K562 (cell line): ENCODE results near the gene KCNK7.
A peak's percentile ranks its signal among the peaks of the same experiment; 100 is the strongest.

ENCODE experiments used
- POLR2AphosphoS5 ChIP-seq: IDR thresholded peaks from 2 replicates; pipeline ENCODE4 v1.6.1; 2011; ENCODE audit warnings: mild to moderate bottlenecking, low read depth, low read length, moderate library complexity; ENCODE audit not compliant: control insufficient read depth, insufficient read depth
- TCF7 ChIP-seq: sonication (generic); IDR thresholded peaks from 2 replicates; pipeline ENCODE4 v1.6.1; 2016; ENCODE audit warnings: antibody characterized with exemption, borderline replicate concordance
- TF ChIP-seq, protein P1 (sequence below), 3 experiments: IDR thresholded peaks in 2 of 3; conservative IDR thresholded peaks in 1 of 3; 2 replicates each; pipeline ENCODE4 v1.5.1; 2011 to 2012; ENCODE audit warnings: low read length in 3 of 3, mild to moderate bottlenecking in 3 of 3, control low read depth in 2 of 3, improper control_type of control experiment in 1 of 3, inconsistent platforms in 1 of 3, low read depth in 1 of 3, mixed read lengths in 1 of 3, moderate library complexity in 1 of 3; ENCODE audit not compliant: insufficient read depth in 2 of 3

DNA sequence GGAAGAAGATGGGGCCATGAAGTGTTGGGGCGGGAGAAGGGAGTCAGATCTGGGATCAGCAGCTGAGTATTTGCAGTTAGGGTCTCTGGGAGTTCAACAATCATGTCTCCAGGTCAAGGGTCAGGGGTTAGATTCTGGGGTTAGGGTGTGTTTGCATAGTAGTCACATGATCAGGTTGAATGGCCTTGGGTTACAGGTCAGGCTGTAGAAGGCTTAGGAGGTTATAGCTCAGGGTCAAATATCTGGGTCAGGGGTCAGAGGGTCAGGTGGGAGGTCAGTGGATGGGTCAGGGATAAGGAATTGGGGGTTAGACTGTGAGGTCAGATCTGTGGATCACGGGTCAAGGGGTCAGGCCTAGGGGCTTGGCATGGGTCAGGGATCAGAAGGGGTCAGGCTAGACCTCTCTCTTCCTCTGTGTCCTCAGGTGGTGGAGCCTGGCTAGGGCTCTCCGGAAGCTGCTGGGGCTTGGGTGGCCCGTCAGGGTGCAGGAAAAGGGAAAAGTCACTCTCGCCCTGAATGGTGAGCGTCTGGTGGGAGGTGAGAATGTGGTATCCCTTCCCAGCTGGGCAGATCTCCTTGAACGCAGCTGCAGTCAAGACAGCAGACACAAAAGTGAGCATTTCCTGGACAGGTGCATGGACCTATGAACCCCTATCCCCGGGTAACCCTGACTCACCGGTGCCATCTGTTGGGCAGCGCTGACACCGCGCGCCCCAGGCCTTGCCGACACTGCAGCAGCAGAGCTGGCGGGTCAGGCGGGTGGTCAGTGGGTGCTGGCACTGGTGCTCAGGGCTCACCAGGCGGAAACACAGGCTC, 43.8 kb downstream of the KCNK7 start:
- TF ChIP-seq POLR2AphosphoS5 (no peak), TCF7 (no peak)
- TF ChIP-seq, protein P1, sequence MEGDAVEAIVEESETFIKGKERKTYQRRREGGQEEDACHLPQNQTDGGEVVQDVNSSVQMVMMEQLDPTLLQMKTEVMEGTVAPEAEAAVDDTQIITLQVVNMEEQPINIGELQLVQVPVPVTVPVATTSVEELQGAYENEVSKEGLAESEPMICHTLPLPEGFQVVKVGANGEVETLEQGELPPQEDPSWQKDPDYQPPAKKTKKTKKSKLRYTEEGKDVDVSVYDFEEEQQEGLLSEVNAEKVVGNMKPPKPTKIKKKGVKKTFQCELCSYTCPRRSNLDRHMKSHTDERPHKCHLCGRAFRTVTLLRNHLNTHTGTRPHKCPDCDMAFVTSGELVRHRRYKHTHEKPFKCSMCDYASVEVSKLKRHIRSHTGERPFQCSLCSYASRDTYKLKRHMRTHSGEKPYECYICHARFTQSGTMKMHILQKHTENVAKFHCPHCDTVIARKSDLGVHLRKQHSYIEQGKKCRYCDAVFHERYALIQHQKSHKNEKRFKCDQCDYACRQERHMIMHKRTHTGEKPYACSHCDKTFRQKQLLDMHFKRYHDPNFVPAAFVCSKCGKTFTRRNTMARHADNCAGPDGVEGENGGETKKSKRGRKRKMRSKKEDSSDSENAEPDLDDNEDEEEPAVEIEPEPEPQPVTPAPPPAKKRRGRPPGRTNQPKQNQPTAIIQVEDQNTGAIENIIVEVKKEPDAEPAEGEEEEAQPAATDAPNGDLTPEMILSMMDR (IDR thresholded peaks at IDR 0.05 in 2 of 3, conservative IDR thresholded peaks at IDR 0.05 in 1 of 3; ENCODE audit: insufficient read depth in 2 of 3, low read depth in 1 of 3, low read length in 3 of 3) = peak; percentile 65 to 79 (median 66)
